GM18907 (cell line): Measurements from ENCODE around the gene AKAP13.
"Not testable (repeated sequence)": the region's sequence is repeated elsewhere in the genome, so short reads cannot be mapped to it uniquely, and the experiment has no call there.

ENCODE experiments used
- ATAC-seq: cut with Tn5 transposase; IDR thresholded peaks from one replicate; pipeline ENCODE4 v1.9.1; 2021; ENCODE audit warnings: mild to moderate bottlenecking, moderate library complexity; ENCODE audit not compliant: unreplicated experiment

Gene AKAP13

DNA sequence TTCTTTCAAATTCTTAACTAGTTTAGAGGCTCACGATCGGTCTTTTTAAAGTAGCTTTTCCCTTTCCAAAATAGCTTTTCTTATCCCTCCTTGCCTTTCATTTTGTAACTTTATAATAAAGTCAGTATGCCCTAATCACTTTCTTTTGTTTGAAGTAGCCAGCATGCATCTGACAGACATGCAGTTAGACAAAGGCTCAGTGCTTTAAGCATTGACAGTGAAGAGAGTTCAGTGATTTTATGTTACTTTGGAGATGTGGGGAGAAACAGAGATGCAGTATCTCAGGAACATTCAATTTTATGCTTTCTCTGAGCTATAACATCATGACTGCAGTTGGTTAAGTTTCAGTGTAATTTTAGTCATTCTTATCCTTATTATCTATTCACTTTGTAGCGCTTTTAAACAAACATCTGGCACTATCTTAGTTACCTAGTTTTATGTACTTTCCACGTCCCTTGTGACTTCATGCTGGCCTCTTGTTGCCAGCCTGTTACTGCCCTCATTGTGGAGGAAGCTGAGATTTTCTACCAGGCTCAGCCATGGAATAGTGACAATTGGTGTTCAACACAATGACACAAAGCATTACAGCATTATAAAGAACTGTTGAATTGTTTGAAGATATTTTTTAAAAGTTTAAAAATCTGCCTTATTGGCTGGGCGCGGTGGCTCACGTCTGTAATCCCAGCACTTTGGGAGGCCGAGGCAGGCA is 90.3 kb downstream of the AKAP13 start:
- no peak for ATAC-seq

DNA sequence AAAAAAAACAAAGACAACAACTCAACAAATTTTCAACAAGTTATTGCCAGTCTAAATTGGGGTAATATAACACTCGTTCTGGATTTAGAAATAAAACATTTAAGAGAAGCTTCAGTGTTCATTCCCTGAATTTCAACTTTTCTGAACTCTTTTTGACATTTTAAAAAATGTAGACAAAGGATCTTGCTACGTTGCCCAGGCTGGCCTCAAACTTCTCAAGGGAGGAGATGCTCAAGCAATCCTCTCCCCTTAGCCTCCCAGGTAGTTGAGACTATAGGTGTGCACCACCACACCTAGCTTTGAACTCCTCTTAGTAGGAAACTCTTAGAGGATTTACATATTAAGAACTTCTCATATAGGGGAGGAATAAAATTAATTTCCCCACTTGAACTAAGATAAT is 91.9 kb downstream of the AKAP13 start:
- ATAC-seq, result no peak

DNA sequence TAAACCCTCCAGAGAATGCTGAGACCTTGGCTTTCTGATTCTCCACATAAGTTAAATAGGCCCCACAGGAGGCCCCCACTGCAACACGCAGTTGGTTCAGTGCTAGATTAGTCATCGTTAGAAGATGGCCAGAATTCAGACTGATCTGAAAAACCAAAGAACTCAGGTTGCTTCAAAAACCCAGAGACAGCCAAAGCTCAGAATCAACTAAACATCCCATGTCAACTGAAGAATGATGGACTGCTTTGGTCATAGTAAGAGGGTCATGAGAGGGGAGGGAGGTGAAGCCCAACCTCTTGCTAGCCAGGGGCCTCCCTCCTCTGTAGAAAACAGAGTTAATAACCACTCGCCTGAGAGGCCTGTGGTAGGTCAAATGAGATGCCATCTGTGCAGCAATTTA is 93.1 kb downstream of the AKAP13 start:
- no peak for ATAC-seq

DNA sequence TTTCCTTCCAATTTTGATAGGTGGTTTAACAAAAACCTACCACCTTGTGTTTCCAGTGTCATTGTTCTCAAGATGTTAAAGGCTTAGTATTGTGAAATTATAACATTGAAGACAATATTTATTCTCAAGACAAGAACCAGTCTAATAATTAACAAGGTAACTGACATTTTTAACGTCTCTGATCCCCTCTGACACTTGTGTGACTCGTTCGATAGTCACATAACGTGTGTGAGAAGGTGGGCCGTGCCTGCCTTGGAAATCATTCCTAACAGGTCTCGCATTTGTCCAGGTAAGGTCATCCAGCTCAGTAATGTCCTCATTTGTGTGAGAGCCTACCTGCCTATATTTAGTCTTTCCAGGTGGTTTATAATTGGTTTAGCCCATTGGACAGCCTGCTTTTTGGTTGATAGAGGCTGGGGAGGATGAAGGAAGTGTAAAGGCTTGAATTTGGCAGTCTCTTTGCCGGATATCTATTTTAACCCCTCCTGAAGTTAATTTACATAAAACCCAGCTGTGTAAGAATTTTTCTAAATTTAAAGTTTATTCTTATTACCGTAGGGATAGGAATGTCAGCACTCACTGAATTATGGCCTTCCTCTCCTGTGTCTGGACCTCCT is 94.4 kb downstream of the AKAP13 start:
- peak; percentile 62 for ATAC-seq

DNA sequence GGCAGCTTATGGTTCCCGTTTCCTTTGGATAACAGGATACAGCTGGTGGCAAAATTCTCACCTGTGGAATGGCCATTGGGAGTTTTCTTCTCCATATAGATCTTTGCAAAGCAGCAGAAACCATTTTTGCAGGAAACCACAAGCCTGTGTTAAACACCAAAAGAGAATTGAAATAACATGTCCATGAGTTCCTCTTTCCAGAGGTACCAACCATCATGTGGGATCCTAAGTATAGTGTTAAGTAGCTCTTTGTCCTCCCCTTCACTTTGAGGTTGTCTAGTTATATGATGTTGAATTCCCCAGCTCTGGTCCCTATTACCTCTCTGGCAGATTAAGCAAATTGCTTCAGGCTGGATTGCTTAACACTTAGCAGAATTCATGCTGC is 94.9 kb downstream of the AKAP13 start:
- peak; percentile 81 for ATAC-seq

DNA sequence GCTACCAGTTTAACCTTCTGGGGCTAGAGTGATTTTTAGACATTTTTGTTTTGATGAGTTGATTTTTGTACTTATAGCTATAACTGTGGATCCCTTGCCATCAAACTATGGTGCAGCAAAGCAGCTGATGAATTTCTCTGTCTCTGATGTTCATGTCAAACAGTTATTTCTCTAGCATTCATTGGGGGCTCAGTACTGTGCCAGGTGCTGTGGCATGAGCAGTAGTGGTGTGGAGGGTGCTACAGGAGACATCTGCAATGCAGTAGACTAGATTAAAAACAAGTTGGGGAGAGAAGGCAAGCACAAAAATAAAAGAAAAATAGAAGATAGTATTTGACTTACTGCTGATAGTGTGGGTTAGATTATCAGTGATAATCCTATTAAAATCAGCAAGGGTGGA is 95.3 kb downstream of the AKAP13 start:
- ATAC-seq, result peak; percentile 15

DNA sequence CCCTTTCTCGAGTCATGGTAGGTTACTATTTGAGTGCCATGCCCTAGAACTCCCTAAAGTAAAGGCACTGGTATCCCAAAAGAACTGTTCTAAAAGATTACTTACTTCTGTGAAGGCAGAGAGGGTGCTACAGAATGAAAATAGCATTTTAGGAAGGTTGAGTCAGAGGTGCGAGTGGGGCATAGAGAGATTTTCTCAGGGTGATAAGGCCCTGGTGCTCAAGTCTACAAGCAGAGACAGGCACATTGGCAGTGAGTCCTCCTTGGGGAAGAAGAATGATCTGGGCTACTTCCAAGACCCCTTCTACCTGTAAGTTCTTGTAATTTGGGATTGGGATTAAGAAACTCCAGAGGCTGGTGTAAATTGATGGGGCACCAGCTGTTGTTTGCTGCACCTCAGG is 96.7 kb downstream of the AKAP13 start:
- ATAC-seq, result no peak

DNA sequence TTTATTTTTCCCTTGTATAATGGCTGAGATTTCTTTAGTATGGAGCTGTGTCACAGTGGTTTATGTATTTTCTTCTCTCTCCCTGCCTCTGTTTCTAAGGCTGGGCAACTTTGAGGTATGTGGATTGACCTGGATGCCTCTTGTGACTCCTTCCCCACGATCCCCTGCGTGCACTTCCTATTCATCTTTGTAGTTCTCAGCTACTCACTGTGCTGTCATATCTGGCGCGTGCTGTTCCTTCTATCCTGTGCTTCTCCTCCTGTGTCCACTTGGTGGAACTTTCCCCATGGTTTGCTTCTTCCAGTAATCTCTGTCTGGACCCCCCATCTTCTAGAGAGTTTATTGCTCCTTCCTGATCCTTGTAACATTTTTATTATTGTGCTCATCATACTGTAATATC is 97.3 kb downstream of the AKAP13 start:
- no peak for ATAC-seq

DNA sequence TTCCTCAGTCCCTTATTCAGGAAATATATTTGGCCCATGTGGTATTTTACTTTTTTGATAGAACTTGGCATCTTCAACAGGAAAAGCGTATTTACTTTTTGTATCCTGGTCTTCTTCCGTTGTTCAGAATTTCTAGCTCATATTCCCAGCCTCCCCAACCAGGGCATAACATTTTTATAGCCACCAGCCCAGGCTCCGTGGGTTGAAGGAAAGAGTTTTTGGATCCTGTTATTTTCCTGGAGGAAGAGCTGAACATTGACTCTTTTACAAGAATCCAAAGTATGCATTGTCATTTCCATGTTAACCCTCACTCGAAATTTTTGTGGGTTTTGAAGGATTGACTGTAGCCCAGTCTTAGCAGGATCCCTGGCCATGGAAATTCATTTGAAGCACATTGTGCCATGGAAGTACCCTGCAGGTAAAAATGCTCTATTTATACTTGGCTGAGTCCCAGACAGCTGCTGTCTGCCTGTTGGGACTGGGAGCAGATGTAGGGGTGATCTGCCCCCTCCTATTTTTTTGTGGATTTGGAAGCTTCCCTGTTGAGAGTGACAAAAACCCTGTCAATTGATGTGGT is 98.8 kb downstream of the AKAP13 start:
- ATAC-seq, result no peak

DNA sequence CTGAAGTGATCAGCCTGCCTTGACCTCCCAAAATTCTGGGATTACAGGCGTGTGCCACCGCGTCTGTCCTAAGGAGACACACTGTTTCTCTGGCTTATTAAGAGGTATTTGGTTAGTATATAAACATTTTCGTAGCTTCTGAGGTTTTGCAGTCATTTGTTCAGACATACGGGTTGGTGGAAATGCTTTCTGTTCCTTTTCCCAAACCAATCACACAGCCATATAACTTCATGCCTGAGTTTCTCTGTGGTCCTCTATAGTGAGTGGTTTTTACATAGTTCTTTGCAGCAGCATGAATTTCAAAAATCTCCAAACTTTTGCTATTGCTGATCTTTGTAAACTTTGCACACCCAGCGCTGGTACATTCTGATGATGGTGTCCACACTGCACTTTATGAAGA is 100.5 kb downstream of the AKAP13 start:
- no peak for ATAC-seq

DNA sequence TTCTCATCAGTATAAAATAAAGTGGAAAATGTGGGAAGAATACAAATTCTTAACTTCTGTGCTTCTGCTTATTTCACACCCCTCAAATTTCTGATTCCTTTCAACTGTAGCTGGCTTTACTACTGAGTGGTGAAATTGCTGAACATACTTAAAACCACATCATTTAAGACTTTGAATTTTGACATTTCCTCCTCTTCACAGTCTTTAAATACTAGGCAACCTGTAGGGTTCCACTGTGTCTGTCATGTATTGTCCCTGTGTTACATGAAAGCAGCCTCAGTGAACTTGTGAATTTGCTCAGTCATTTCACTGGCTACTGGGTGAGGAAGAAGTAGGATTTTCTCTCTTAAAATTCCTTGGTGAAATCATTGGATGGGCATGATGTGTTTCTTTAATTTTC is 101.1 kb downstream of the AKAP13 start:
- ATAC-seq, result not testable (repeated sequence)

DNA sequence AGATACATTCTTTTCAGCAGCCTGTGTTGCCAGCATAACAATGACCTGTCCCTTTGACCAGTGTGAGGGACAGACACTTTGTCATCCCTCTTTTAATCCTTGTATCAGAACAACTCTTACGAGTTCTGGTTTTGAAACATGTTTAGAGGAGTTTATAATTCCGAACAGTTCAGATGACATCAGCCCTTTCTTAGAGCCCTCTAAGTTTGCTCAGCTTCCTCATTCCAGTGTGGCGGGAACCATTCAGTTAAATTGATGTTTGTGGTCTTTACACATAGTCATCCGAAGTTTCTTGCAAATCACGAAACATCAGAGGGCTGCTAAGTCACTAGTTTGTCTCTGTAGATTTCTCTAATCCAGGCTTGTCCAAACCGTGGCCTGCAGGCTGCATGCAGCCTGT is 102.5 kb downstream of the AKAP13 start:
- peak; percentile 51 for ATAC-seq

DNA sequence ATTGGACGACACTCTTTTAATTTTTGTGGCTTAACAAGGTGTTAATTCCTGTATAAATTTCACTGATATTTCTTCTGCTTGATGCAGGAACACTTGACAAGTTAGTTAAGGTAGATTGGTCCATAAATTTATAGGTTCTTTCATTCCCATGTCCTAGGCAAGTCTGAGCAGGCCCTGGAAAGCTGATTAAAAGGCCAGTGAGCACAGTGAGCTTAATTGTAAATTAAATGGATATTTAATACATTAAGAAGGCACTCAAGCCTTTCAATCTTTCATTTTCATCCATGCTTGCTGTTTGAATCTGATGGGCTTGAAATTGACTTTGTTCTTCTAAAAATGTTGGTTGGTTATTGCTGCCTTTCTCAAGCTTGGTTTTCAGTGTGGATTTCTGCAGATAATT is 103.6 kb downstream of the AKAP13 start:
- not testable (repeated sequence) for ATAC-seq

DNA sequence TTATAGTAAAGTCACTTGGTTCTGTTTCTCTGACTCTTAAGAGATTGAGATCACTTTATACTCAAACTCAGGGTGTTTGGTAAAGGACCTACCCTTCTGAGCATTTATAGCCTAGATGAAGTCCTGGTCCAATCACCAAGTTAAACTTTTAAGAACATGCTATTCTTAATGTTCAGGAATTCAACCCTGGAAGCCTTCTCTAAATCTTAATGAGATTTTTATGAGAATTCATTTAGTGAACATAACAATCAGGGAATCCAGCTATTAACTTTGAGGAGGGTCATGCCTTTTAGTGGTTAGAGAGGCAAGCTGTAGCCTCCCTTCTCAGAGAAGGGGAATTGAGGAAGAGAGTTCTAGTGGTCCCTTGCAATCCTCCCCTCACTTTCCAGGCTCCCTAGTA is 104.5 kb downstream of the AKAP13 start:
- ATAC-seq, result not testable (repeated sequence)

DNA sequence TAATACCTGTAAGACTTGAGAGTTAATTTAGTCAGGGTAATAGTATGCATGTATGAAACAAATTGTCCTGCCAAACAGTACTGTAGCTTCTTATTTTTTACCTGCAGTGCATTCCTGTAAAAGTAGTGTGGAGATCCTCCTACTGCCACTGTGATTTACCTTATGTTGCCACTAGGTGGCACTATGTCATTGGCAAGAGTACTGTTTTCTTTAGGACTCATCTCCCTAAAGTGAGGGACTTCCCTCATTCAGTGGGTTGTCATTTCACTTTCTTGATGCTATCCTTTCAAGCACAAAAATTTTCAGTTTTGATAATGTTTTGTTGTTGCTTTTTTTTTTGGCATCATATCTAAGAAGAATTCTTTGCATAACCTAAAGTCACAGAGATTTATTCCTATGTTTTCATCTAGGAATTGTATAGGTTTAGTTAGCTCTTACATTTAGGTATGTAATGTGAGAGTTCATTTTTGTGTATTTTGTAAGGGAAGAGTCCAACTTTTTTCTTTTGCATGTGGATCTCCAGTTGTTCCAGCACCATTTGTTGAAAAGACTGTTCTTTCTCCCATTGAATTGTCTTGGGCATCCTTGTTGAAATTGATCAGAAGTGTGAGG is 105.7 kb downstream of the AKAP13 start:
- peak; percentile 51 for ATAC-seq

DNA sequence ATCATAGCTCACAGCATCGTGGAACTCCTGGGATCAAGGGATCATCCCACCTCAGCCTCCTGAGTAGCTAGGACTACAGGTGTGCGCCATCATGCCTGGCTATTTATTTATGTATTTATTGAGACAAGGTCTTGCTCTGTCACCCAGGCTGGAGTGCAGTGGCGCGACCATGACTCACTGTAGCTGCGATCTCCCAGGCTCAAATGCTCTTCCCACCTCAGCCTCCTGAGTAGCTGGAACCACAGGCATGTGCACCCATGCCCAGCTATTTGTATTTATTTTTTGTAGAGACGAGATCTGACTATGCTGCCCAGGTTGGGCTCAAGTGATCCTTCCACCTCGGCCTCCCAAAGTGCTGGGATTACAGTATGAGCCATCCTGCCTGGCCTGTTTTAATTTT is 107.4 kb downstream of the AKAP13 start:
- ATAC-seq, result not testable (repeated sequence)

DNA sequence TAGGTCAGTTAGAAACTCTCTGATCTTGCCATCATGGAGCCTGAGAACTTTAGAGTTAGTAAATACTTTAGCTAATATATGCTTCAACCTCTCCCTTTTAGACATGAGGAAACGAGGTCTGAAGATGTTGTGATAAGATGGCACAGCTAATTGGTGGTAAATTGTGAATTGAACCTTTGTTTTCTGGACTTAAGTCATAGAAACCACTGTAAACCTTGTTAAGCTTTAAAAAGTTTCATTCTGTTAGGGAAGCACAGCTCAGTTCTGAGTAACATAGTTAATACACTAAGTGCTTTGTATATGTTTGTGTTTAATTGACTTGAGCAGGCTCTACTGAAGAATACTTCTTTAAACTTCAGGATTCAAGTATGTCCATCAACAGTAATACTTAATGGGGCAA is 108.6 kb downstream of the AKAP13 start:
- ATAC-seq, result peak; percentile 34

DNA sequence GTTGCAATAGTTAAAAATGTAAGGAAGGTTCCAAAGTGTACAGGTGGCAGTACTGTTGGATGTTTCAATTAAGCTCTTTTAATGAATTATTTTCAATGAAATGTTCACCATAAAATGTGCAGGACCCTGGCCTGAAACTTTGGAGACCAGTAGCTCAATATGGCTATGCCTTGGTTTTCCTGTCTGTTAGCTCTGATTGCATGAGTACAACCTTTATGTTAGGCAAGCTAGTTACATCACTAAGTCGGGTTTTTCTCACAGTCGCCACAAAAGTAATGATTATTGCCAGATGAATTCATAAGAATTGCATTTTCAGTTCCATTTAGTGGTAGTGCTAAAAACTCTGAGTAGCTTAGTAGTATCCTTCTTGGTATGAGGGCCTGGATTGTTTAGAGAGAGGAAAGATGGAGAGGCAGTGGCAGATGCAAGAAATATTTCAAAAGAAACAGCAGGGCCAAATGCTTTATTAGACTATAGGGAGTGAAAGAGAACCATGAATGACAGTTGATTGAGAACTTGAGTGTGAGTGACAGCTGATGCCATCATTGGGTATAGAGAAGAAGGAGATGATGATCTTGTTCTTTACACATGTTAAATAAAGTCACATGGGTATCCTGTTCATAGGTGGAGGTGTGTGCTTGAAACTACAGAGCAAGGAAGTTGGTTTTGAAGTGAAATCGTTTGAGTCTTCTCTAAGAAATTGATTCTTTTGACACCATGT is 109.5 kb downstream of the AKAP13 start:
- peak; percentile 52 for ATAC-seq

DNA sequence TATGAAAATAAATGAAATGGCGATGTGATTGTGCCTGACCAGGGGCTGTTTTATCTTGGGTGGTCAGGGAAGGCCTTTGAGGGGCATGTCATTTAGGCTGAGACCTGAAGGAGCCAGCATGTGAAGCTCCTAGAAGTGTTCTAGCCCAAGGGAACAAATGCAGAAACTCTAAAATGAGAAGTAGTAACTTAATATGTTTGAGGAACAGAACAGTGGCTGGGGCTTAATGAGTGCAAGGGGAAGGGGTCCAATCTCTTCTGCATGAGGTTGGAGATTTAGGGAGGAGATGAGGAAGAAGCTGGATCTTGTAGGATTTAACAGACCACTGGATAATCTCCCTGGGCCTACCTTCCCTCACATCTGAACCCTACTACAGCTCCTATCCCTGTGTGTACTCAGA is 110.5 kb downstream of the AKAP13 start:
- ATAC-seq, result no peak

DNA sequence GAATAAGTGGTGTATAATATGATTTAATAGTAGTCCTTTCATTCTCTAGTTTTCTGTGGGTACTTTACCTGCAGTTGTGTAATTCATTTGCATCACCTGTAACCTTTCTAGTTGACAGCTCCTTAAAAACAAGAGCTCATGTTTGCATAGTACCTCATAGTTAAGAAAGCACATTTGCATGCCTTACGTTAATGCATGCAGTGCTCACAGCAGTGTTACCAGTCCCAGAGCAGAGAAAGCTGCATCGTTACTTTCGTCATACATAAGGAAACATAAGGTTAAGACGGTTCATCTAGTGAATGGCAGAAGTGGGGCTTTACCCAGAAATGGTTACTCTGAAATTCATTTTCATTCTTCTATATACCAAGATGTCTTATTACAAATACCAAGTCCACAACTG is 111.3 kb downstream of the AKAP13 start:
- no peak for ATAC-seq

DNA sequence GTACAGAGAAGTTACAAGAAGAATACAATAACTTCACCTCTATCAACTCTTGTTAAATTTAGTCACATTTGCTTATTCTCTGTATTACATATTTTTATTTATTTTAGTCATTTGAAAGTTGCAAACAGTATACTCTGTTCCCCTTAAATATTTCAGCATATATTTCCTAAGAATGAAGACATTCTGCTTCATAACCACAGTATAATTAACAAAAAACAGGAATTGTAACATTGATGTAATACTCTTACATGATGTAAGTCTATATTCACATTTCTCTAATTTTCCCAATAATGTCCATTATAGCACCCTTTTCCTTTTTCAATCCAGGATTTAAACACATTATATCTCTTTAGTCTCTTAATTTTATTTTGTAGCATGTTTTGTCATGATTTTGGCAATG is 112.0 kb downstream of the AKAP13 start:
- ATAC-seq, result no peak
